Vagina (tissue), 2 donors: ENCODE measurements around the gene RHEB.

ENCODE experiments used
- CTCF ChIP-seq, 3 experiments: fragments of 450-650 bp in 2 of 3; fragments of 200-600 bp in 1 of 3; sonication (generic) in 1 of 3; IDR thresholded peaks; one replicate each; pipeline ENCODE4 v1.5.1; 2017 to 2019; ENCODE audit warnings: antibody characterized with exemption in 3 of 3, mild to moderate bottlenecking in 2 of 3, moderate library complexity in 2 of 3
- POLR2AphosphoS5 ChIP-seq, 2 donors: sonication (generic); formaldehyde crosslinking; IDR thresholded peaks; one replicate each; pipeline ENCODE4 v1.9.0; 2017; ENCODE audit warnings: antibody characterized with exemption in 2 of 2, mild to moderate bottlenecking in 2 of 2, low read depth in 1 of 2; ENCODE audit not compliant: insufficient read depth in 1 of 2

DNA sequence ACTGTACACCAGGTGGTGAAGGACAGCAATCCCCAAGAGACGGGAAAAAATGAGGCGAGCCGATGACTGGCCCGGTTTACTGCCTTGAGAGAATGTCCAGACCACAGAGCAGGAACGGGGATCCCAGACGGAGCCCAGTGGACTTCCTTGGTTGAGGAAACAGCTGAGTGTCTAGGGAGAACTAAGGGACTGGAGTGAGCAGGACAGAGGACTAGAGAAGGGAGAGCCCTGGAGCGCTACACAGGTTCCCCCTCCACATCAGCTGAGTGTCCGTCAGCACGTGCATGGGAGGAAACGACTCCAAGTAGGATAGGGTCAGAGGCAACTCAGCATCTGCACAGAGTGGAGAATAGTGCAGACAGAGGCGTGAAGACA is 102.8 kb downstream of the RHEB start:
- TF ChIP-seq POLR2AphosphoS5 (IDR thresholded peaks at IDR 0.05; ENCODE audit: insufficient read depth in 1 of 2, low read depth in 1 of 2) (no peak), CTCF (IDR thresholded peaks at IDR 0.05) (no peak)
